Fibroblast of peridontal ligament (primary cell): Measurements from ENCODE around the gene SMG7.
"Not testable (repeated sequence)": the region's sequence is repeated elsewhere in the genome, so short reads cannot be mapped to it uniquely, and the experiment has no call there.

ENCODE experiments used
- DNase-seq: peaks from one replicate; pipeline ENCODE4 v3.0.0-alpha.2; 2010; ENCODE audit errors: extremely low read depth

The SMG7 gene

GRCh38 chr1:183472488-183473216 lies at the start of gene SMG7:
Gene SMG7, plus strand, starts transcription at chr1:183472499. Its CDS starts 122 bp downstream, at chr1:183472621.
- DNase-seq, result peak; percentile 16

- DNase-seq, result no peak
These were observed 48.8 kb upstream of the SMG7 start for GRCh38 chr1:183423541-183423940.

- no peak for DNase-seq
These were observed 47.6 kb upstream of the SMG7 start for GRCh38 chr1:183424691-183425090.

- not testable (repeated sequence) for DNase-seq
These were observed 44.7 kb upstream of the SMG7 start for GRCh38 chr1:183427591-183427990.

GRCh38 chr1:183431840-183432547 lies 40.3 kb upstream of the SMG7 start:
- no peak for DNase-seq

- DNase-seq, result no peak
These were observed 39.8 kb upstream of the SMG7 start for GRCh38 chr1:183432548-183432875.

GRCh38 chr1:183433703-183434102 lies 38.6 kb upstream of the SMG7 start:
- DNase-seq, result no peak

GRCh38 chr1:183435497-183435896 lies 36.8 kb upstream of the SMG7 start:
- no peak for DNase-seq

- DNase-seq, result no peak
These were observed 34.2 kb upstream of the SMG7 start for GRCh38 chr1:183438060-183438459.

GRCh38 chr1:183443011-183443410 lies 29.3 kb upstream of the SMG7 start:
- DNase-seq, result peak; percentile 6

GRCh38 chr1:183443466-183443865 lies 28.8 kb upstream of the SMG7 start:
- no peak for DNase-seq

GRCh38 chr1:183444243-183444642 lies 28.1 kb upstream of the SMG7 start:
- peak; percentile 42 for DNase-seq

GRCh38 chr1:183449223-183449770 lies 23.0 kb upstream of the SMG7 start:
- no peak for DNase-seq

GRCh38 chr1:183450093-183450492 lies 22.2 kb upstream of the SMG7 start:
- DNase-seq, result peak; percentile 46

- no peak for DNase-seq
These were observed 17.9 kb upstream of the SMG7 start for GRCh38 chr1:183454377-183454776.

GRCh38 chr1:183456826-183457225 lies 15.5 kb upstream of the SMG7 start:
- DNase-seq, result no peak

GRCh38 chr1:183457449-183457848 lies 14.8 kb upstream of the SMG7 start:
- no peak for DNase-seq

- no peak for DNase-seq
These were observed 11.7 kb upstream of the SMG7 start for GRCh38 chr1:183460596-183460995.

- no peak for DNase-seq
These were observed 10.9 kb upstream of the SMG7 start for GRCh38 chr1:183461350-183461749.

GRCh38 chr1:183463566-183463965 lies 8.7 kb upstream of the SMG7 start:
- DNase-seq, result no peak

- DNase-seq, result no peak
These were observed 5.5 kb upstream of the SMG7 start for GRCh38 chr1:183466781-183467180.

GRCh38 chr1:183467687-183468086 lies 4.6 kb upstream of the SMG7 start:
- no peak for DNase-seq
